ENCODE measurements around the gene MCC. TPM values are rescaled to one million over a fixed set of nuclear protein-coding genes. Genes with fewer than 3 reads are reported as not detected.

Gene MCC
- total RNA-seq, 1 donor from 2014 or later: 2.5 TPM

- Histone ChIP-seq H3K79me2 (ENCODE audit: low read depth) (no peaks in the 10 kb centered on the region), H4K20me1 (ENCODE audit: low read depth) (no peaks in the 10 kb centered on the region), H2AFZ (replicated peaks) (no peak overlapping the region), H3K4me1 (peaks cover 10% of the 10 kb centered on the region), H3F3A (ENCODE audit: low read depth) (peaks cover 4% of the 10 kb centered on the region), H3K9ac (no peak overlapping the region), H3K36me3 (no peaks in the 10 kb centered on the region), H3K4me3 (no peak overlapping the region), H3K27ac (no peak overlapping the region), H3K27me3 (no peaks in the 10 kb centered on the region), H3K9me3 (ENCODE audit: low read depth) (no peaks in the 10 kb centered on the region), H3K4me2 (no peak overlapping the region)
- TF ChIP-seq EZH2 (IDR thresholded peaks at IDR 0.05) (no peak), EZH2phosphoT487 (IDR thresholded peaks at IDR 0.05) (no peak), CTCF (IDR thresholded peaks at IDR 0.05) (no peak)
- Mint-ChIP-seq H3K4me1 (peaks cover 27% of the 10 kb centered on the region), H3K36me3 (peaks cover under 1% of the 10 kb centered on the region), H3K27ac (no peak overlapping the region), H3K9me3 (peaks cover 3% of the 10 kb centered on the region), H3K27me3 (ENCODE audit: insufficient read depth, low read depth) (peaks cover 6% of the 10 kb centered on the region), H3K4me3 (no peak overlapping the region)
- no peak for DNase-seq (ENCODE audit: low spot score)
These were observed 247.1 kb downstream of the MCC start for GRCh38 chr5:113240951-113241726.

DNA sequence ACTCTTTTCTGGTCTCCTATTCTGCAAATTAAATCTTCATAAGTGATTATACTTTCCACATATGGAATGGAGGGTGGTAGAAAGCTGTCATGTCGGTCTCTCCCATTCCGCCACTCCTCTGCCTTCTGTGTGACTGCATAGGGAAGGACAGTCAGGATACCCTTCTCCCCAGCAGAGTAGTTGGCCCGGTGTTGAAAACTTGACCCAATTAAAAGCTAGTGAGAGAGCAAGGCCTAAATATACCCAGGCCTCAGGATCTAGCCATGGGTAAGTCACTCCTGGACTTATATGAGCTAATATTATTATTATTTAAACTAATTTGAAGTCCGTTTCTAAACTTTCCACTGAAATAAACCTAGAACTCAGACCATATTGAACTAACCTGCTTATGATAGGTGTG lies 248.2 kb downstream of the MCC start:
- no peak for DNase-seq (ENCODE audit: low spot score)
- Histone ChIP-seq H3K36me3 (no peaks in the 10 kb centered on the region), H3K4me2 (no peak overlapping the region), H3K9ac (no peak overlapping the region), H3K27me3 (no peaks in the 10 kb centered on the region), H3K79me2 (ENCODE audit: low read depth) (no peaks in the 10 kb centered on the region), H3K27ac (no peak overlapping the region), H4K20me1 (ENCODE audit: low read depth) (no peaks in the 10 kb centered on the region), H3K4me1 (no peaks in the 10 kb centered on the region), H3K4me3 (no peak overlapping the region), H2AFZ (replicated peaks) (no peak overlapping the region), H3F3A (ENCODE audit: low read depth) (no peaks in the 10 kb centered on the region), H3K9me3 (ENCODE audit: low read depth) (no peaks in the 10 kb centered on the region)
- Mint-ChIP-seq H3K4me1 (peaks cover 19% of the 10 kb centered on the region), H3K27ac (no peak overlapping the region), H3K4me3 (no peak overlapping the region), H3K36me3 (no peaks in the 10 kb centered on the region), H3K27me3 (ENCODE audit: insufficient read depth, low read depth) (peaks cover 6% of the 10 kb centered on the region), H3K9me3 (peaks cover 2% of the 10 kb centered on the region)
- TF ChIP-seq EZH2phosphoT487 (IDR thresholded peaks at IDR 0.05) (no peak), CTCF (IDR thresholded peaks at IDR 0.05) (no peak), EZH2 (IDR thresholded peaks at IDR 0.05) (no peak)

GRCh38 chr5:113237893-113238292 lies 250.4 kb downstream of the MCC start:
- H3K9me3 Mint-ChIP-seq: no peaks in the 10 kb centered on the region
- Histone ChIP-seq H3K9me3 (ENCODE audit: low read depth) (no peaks in the 10 kb centered on the region), H3K4me3 (no peak overlapping the region), H3K27ac (no peak overlapping the region), H3K9ac (no peak overlapping the region), H2AFZ (replicated peaks) (no peak overlapping the region), H3K4me2 (no peak overlapping the region), H3K27me3 (no peaks in the 10 kb centered on the region), H3K79me2 (ENCODE audit: low read depth) (no peaks in the 10 kb centered on the region), H3F3A (ENCODE audit: low read depth) (no peaks in the 10 kb centered on the region), H4K20me1 (ENCODE audit: low read depth) (no peaks in the 10 kb centered on the region), H3K36me3 (no peaks in the 10 kb centered on the region), H3K4me1 (no peaks in the 10 kb centered on the region)
- peaks cover 21% of the 10 kb centered on the region for H3K4me1 Mint-ChIP-seq
- H3K27me3 Mint-ChIP-seq (ENCODE audit: insufficient read depth, low read depth): peaks cover 7% of the 10 kb centered on the region
- no peak for DNase-seq (ENCODE audit: low spot score)
- TF ChIP-seq EZH2 (IDR thresholded peaks at IDR 0.05) (no peak), EZH2phosphoT487 (IDR thresholded peaks at IDR 0.05) (no peak), CTCF (IDR thresholded peaks at IDR 0.05) (no peak)
- H3K27ac Mint-ChIP-seq: no peak overlapping the region
- H3K4me3 Mint-ChIP-seq: no peak overlapping the region
- H3K36me3 Mint-ChIP-seq: no peaks in the 10 kb centered on the region
